Retina (tissue), 1 donor: Measurements from ENCODE around the gene STK16.
A peak's percentile ranks its signal among the peaks of the same experiment; 100 is the strongest.

ENCODE experiments used
- DNase-seq: peaks from one replicate; pipeline ENCODE4 v3.0.0-alpha.2; 2016

STK16 gene

DNA sequence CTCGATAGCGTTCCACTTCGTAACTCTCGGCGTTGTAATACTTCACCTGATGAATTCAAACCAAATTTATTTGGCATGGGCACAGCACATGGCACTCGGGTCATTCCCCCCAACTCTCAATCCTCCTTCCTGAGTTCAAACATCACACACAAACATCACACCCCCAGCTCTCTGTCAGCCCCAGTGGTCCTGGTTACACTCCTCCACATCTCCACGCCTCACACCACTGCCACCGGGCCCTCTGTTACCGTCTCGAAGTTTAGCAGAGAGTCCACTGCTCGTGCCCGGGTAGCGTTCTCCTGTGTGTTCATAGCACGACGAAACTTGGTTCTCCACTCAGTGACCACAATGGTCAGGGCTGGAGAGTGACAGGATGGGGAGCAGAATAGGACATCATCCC is 31.1 kb upstream of the STK16 start:
- no peak for DNase-seq

DNA sequence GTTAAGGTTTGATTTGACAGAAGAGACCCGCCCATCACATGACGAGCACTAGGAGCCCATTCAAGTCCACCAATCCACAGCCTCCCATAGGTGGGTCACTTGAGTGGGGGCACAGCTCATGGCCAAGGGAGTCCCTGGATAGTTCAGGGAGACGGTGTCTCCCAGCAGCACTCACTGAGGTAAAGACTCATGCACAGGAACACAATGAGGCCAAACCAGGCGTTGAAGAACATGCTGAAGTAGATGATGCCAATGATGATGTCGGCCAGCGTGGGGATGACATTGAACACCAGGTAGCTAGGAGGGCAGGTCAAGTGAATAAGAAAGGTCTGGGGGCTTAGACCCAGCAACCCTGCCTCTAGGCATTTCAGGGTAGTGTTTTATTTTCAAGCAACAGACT is 30.5 kb upstream of the STK16 start:
- DNase-seq, result no peak

DNA sequence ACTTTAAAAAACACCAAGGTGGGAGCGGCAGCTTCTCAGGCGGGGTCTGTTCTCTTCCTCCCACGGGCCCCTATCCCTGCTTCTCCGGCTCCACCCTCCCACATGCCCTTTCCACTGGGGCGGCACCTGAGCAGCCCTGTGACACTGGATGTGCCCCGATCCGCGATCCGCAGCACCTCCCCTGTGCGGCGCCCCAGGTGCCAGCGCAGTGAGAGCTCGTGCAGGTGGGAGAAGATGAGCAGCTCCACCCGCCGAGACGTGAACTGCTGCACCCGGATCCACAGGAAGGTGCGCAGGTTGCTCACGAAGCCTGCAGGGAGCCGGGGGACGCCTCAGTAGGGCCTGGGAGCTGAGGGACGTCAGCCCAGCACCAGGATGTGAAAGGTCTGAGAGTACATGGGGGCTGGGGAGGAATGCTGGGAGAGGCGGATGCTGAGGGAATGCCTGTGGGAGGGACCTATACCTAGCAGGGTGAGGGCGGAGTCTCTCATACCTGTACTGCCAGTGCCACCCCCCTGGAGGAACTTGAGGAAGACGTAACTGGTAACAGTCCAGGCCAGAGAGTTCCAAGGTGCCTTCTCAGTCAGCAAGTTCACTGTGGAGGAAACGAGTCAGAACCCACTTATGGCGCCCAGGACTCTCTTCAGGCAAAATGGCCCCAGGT is 29.3 kb upstream of the STK16 start:
- DNase-seq, result no peak

DNA sequence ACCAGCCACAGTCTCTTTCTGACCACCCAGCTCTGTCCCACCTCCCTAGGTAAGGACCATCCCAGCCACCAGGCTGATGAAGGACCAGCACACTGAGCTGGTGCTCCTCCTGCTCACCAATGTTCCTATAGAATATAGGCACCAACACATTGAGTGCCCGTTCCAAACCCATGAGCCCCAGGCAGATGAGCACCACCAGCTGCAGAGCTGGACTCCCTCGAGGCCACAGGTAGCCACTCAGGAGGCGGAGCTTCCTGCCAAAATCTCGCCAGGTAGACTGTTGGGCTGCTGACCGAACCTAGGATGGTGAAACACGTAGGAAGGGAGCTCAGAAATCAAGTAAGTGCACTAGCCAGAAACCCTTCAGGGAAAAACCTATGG is 28.8 kb upstream of the STK16 start:
- DNase-seq, result no peak

DNA sequence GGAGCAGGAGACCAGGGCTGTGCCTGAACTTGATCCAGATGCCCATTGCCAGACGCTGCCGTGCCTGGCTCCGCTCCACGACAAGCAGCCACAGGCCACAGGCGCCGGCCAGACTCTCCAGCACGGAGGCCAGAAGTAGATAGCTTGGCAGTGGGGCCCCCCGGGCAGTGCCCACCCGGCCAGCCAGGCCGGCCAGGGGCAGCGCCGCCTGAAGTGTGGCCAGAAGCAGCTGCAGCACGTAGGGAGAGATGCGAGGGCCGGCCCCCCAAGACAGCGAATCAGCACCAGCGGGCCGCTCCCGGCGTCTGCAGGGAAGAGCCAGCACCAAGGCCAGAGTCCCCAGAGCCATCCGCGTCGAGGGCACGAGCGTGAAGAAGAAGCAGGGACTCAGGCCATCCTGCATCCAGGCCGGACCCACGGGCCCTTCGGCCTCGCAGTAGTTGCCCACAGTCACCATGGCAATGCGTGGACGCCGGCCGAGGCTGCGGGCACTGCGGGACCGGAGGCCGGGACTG is 27.0 kb upstream of the STK16 start:
- DNase-seq, result no peak

DNA sequence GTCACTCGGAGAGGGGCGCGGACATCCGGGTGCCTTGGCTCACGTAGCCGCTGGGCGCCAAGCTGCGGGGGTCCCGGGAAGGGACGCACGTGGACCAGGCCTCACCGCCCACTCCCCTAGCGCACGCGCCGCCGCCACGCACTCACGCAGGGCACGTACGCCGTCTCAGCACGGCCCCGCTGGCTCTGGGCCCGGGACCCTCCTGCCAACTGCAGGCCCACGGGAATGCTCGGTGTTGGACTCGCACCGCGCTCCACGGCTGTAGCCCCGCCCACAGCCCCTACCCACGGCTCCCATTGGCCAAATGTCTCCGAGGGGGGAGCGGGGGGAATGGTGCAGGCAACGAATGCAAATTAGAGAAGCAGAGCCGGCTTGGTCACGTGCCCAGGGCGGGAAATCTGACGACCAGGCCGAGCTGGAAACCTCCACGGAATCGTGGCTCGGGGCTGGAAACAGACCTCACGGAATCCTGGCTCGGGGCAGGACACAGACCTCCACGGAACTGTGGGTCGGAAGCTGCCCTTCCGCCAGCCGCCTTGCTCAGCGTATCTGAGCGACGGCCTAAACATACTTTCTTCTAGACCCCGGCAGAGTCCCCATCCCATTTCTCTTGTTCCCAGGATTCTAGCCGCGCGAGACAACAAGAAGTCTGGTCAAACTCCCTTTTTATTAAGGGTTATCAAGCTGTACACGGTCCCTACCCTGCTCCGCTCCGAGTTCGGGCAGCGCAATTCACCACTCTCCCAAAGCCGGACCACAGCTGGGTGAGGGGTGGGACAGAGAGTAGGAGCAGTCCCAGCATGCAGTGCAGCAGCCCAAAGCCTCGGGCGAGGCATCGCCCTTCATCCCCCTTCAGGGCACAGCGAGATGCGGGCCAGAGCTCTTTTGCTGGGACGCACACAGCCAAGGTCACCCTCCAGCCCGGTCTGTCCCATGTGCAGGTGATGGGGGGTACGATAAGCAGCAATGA is 26.3 kb upstream of the STK16 start, which contains the start of gene ABCB6:
Gene ABCB6, minus strand, starts transcription at position 227 of the 970 bp plus-strand sequence. CDS start 285 bp downstream, outside the sequence.
- DNase-seq, result peak; percentile 96

DNA sequence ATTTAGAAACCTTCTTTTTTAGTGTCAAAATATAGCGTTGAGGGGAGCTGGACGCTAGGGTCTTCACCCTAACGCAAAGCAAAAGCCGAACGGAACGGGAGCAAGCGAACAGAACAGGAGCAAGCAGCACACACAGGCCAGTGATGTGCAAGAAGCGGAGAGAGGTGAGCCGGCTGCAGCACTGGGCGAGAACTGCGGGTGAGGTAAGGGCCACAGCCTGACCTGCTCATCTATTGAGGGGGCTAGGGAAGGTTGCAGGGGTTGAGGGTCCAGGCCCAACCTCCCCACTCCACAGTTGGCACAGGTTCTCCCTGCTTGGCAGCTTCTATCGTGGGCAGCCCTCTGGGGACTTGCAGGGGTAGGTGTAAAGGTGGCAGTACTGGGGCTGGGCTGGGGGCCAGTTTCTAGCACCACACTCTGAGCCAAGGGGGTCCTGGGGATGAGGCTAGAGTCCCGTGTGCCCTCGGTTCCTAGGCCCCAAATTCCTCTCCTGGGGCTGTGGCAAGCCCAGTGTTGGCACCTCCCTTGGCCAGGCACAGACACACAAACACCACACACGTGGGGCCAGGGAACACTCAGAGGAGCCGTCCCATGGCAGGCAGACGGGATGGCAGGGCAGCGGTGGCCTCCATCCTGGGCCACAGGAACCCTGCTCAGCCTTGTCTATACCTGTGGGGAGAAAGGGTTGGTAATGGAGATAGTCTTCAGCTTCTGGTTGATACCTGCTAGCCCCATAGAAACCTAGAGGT is 25.3 kb upstream of the STK16 start:
- no peak for DNase-seq

DNA sequence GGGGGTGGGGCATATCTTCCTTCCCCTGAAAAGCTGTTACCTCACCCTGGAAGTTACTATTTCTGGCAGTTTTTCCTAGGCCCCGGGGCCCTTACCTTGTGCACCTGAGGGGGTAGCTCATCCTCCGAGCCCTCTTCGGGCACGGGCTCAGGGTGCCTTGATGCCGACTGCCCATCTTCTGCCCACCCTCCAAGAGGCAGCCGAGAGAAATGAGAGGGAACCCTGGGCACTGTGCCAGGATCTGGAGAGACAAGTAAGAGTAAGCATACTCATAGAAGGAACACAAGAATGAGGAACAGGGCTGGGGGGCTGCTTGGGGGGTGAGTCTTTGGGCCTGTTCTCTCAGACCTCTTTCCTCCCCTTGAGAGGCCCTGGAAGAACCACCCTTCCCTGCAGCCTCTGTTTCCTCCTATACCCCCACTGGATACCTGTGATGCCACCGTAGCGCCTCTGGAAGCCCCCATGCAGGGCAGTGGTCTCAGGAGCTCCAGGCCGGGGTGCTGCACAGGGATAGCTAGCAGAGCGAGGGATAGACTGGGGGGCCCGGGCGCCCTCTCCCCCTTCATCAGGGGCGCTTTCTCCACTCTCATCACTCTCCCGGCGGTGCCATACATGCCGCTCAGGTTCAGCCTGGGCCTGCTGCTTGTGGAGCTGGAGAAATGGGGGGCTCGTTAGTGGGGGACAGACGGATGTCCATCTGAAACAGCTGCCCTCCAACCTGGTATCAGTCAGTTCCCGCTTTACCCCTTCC is 24.5 kb upstream of the STK16 start:
- DNase-seq, result no peak

DNA sequence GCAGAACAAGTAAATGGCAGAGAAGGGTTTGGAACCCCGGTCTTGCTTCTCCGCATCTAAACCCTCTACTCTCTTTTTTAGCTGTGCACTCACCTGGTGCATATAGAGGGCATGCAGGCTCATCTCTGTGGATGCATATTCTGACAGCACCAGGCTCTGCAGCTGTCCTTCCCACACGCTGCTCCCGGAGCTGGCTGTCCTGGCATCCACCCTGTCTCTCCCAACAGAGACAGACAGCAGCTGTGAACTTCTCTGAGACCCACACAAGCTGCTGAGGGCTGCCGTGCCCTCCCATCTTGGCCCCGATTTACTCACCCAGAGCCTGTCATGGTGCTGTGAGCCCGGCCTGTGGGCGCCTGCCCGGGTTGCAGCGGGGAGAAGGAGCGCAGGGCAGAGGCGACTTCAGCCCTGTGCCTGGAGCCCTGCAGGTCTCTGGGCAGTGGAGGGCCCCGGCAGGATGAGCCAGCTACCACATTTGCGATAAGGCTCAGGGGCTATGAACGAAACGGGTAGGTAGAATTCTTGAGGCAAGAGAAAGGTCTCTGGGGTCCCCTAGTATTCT is 23.2 kb upstream of the STK16 start:
- DNase-seq, result no peak

DNA sequence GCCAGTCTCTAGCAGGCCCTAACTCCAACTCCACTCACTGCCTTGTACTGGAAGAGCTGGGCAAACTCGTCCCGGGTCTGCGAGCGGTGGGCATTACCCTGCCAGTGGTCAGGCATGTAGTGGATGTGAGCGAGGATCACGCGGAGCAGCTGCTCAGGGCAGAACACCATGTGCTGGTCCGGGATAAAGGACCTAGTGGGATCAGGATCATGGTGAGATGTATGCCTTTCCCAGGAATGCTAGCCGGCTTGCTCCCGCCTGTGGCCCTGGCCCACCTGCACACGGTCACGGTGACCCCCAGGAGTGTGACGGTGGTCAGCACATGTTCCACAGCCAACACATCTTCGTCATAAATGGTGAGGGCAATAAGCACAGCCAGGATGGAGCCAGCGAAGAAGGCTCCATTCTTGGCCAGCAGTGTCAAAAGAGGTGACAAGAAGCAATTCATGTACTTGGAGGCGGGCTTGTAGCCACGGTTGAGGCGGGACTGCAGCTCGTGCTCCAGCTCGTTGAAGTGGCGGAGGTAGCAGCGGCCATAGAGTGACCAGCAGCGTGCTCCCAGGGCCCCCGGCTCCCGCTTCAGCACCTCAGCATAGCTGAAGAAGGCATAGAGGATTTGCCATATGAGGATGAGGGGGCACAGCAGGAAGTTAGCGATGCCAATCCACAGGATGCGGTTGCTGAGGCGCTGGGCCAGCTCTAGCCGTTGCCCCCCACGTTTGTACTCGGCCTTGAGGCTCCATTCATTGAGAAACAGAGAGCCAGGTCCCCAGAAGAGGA is 21.3 kb upstream of the STK16 start:
- no peak for DNase-seq

DNA sequence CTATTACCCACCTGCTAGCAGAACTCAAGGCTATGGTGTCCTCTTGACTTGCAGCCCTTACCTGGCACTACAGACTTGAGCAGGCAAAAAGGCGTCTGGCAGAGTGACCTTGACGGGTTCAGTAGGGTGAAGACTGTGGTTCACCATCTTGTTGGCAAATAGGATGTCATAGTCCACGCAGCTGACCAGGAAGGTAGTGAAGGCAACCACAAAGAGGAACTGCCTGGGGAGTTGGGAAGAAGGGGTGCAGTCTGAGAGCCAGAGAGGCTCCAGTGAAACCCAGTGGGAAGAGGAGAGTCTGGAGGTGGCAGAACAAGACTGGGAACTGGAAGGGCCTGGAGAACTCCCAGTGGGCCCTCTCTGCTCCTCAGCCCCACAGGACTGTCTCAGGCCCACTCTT is 19.9 kb upstream of the STK16 start:
- no peak for DNase-seq

DNA sequence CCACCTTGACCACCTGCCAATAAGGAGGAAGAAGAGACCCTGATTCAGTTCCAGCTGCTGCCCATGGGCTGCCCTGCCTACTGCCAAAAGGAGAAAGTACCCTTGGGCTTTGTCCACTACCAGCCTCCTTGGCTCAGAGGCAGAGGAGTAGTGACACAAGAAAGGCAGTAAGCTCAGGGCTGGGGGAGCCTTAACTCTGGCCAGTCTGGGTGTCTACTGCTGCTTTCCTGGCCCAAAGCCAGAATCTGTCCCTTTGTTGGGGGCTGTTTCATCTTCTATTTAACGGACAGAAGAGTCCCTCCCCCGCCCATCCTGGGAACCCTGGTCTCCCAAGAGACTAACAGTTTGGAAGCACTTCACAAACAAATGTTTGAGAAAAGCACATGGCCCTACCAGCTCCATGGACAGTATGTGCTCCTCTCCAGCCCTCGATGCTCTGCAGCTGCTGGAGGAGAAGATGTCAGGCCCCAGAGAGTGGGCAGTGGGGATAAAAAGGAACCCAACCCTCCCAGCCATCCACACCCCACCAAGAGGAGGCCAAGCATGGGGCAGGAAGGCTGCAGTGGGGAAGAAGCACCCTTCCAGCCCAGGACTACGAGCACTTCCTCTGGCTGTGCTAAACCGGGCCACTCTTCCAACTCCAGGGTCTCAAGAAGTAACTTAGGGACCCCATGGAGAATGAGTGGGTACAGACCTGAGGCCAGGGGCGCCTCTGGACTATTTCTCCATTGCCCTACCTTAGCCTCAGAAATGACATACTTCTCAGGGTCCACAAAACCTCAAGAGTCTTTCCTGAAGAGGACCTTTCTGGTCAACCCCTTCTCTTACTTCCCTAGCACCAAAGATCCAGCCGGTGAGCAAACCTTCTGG is 17.0 kb upstream of the STK16 start:
- no peak for DNase-seq

DNA sequence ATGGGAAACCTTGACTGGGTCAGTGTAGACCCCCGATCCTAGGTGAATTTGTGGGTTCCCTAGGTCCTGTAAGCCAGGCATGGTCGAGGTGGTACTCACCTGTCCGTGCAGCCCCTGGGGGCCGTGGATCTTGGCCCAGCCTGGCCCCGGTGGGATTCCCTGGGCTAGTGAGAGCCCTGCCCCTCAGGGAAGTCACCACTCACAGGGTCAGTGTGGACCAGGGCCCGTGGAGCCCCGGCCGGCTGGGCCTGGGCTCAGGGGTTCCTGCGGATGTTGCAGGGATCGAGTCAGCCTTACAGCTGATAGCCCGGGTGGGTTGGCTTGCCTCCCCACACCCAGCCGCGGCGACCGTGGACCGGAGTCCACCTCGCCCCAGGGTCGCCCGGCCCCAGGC is 16.4 kb upstream of the STK16 start:
- DNase-seq, result no peak

DNA sequence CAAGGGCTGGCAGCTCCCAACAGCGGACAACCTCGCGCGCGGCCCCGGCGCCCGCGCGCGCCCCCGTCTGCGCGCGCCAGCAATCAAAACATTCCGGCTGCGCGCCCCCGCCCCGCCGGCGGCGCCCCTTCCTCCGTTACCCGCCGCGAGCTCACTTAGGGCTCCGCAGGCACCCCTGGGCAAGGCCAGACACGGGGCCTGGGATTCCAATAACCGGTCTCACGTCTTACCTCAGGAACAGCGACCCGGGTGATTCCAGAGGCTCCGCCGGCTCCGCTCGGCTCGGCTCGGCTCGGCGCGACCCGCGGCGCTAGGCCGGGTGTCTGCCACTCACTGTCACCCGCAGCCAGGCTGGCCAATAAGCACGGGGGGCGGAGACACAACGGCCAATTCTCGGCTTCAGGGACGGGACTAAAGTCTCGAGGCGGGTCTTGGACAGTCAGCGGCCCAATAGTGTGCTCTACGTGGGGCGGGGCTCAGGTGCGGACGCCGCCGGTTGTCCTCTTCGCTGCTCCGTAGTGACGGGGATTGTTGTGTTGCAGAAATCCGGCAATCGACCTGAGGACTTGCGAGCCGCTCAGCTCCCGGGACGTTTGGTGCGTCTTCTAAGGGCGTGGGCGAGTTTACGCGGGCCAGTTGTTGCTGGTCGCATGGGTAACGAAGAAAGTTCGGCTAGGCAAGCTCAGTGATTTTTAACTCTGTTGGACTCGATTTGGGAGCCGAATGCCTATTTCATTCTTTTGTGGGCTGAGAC is 15.8 kb upstream of the STK16 start, which contains the start of the genes ANKZF1 and ATG9A:
Gene ANKZF1, plus strand, starts transcription at position 502 of the 754 bp plus-strand sequence. CDS start 452 bp downstream, outside the sequence.
Gene ATG9A, minus strand, starts transcription at position 332 of the 754 bp plus-strand sequence. CDS start 1,612 bp downstream, outside the sequence.
- peak; percentile 99 for DNase-seq

DNA sequence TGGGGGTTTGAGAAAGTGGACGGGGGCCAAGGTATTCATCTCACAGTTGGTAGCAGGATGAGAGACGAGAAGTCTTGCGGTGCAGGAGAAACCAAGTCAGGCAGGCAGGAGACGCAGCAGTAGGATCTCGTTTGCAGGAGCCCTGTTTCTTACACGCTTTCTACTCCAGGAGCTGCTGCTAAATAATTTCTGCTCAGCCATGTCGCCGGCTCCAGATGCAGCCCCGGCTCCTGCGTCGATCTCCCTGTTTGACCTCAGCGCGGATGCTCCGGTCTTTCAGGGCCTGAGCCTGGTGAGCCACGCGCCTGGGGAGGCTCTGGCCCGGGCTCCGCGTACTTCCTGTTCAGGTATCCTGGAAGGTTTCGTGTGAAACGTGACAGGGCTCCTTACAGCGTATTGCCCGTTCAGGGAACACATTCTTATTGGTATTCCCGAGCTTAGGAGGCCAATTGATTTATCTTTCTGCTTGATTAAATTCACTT is 15.2 kb upstream of the STK16 start:
- no peak for DNase-seq

DNA sequence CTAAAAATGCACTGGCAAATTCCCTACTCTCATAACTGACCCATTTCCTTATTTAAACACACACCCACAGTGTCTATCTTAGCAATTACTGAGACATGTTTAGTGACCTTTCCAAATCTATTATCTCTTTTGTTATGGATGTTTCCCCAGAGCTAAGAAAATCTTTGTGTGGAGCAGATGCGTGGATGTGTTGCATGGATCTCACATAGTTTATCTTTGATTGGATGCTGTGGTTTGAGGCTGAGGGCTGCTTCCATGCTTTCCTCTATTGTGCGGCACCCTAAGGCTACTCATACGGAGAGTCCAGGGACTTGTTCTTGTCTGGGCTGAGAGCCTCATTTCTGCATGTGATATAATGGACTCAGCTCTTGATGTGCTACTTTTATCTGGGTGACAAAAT is 10.9 kb upstream of the STK16 start:
- no peak for DNase-seq

DNA sequence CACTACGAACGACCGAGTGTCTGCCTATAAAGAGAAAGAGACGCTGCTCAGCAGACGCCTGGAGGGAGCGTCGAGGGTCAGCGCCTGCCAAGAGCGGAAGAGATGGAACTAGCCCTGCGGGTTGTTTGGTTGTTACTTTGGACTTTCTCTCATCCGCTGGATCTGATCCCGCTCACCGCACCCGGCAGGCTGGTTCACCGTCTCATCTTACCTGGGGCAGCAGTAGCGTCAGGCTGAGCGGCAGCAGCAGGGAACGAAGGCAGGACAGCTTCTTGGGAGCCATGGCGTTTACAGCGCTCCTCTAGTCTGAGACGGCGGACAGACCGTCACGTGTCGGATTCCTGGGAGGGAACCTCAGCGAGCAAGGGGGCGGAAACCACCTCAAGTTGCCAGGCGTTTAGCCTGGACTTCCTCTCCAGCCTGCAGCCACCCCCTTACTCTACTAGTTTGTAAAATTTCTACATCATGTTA is 2.0 kb upstream of the STK16 start:
- no peak for DNase-seq

DNA sequence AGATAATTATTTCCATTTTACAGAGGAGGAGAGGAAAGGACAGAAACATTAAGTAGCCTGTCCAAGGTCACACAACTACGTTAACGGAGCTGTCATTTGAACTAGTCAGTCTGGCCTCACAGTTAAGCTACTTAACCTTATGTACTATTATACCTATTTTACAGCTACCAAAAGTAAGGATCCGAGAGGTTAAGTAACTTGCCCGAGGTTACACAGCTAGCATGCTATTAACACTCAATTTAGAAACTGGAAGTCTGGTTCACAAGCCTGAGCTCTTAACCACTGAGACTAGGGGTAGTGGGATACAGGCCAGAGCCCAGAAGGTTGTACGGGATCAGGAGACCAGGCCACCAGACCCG is 511 bp upstream of the STK16 start:
- no peak for DNase-seq

DNA sequence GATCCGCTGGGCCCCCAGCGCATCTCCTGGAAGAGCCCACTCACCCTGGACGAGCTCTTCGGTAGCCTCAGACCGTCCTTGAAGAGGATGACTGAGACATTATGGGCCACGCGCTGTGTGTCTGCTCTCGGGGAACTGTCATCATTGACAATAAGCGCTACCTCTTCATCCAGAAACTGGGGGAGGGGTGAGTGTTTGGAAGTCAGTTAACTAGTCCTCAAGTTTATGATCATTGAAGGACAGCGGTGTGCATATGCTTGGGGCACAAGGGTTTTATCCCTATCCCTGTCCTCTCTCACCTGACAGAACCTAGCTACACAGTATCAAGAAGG is 586 bp downstream of the STK16 start:
- no peak for DNase-seq
